Subcutaneous adipose tissue (tissue), 4 donors: ENCODE results near the gene CORO2A. TPM values are rescaled to one million over a fixed set of nuclear protein-coding genes. Genes with fewer than 3 reads are reported as not detected.

Experiments
- CTCF ChIP-seq: fragments of 450-650 bp; IDR thresholded peaks from one replicate; pipeline ENCODE4 v1.5.1; 2016; ENCODE audit warnings: low read depth, mild to moderate bottlenecking, control low read depth, antibody characterized with exemption, moderate library complexity
- total RNA-seq, 4 donors: library from RNA; depleted of rRNA; stranded (reverse); fragments of >200 nt; gene quantifications; one replicate each; pipeline ENCODE4 v1.1.0, GENCODE V29; 2016

CORO2A gene
- total RNA-seq, 4 donors from 2014 or later, result 0.82 to 10.4 (median 2.0) TPM

GRCh38 chr9:98096091-98096490 is 96.3 kb downstream of the CORO2A start:
- no peak for TF ChIP-seq CTCF

GRCh38 chr9:98095401-98095800 is 97.0 kb downstream of the CORO2A start:
- TF ChIP-seq CTCF, result no peak

- no peak for TF ChIP-seq CTCF
These were observed 97.6 kb downstream of the CORO2A start for GRCh38 chr9:98094851-98095250.

- TF ChIP-seq CTCF, result no peak
These were observed 98.1 kb downstream of the CORO2A start for GRCh38 chr9:98094316-98094715.

- no peak for TF ChIP-seq CTCF
These were observed 99.9 kb downstream of the CORO2A start for GRCh38 chr9:98092613-98092931.

- no peak for TF ChIP-seq CTCF
These were observed 100.5 kb downstream of the CORO2A start for GRCh38 chr9:98091735-98092612.

GRCh38 chr9:98087420-98088354 is 104.8 kb downstream of the CORO2A start:
- TF ChIP-seq CTCF, result no peak
